ENCODE results near the gene KCNMB2. TPM values are rescaled to one million over a fixed set of nuclear protein-coding genes. Genes with fewer than 3 reads are reported as not detected.

KCNMB2 gene
- total RNA-seq, 6 experiments from 2014 or later = not detected

DNA sequence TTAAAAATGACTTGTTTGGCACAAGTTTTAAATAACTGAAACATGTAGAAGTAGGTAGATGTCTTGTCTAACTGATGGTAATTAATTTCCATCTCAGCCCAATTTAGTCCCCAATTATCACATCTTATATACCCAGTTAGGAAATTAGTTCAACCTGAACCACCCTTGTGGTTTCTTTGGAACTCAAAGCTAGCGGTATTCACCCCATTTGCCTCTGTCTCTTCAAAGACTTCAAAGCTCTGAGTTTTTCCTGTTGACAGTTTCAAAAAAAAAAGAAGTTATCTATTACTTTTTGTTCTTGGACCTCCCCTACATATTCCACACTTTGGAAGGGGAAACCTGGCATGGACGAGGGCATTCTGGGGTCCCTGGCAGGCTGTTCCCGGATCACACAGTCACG, 236.5 kb downstream of the KCNMB2 start:
- no peak for DNase-seq
- no peak for ATAC-seq
- 55% methylated on average over 4 of the region's 4 CpGs for WGBS (ENCODE audit: insufficient coverage, low coverage, low lambda C conversion rate, missing lambda C conversion rate)
- no peaks in the 10 kb centered on the region for H3K9me3 ChIP-seq
- intact Hi-C loops (cut with DNase I) = no loop called here
- H3K4me3 ChIP-seq = no peak overlapping the region
- no peaks in the 10 kb centered on the region for H3K27me3 ChIP-seq
- TF ChIP-seq, protein P1, sequence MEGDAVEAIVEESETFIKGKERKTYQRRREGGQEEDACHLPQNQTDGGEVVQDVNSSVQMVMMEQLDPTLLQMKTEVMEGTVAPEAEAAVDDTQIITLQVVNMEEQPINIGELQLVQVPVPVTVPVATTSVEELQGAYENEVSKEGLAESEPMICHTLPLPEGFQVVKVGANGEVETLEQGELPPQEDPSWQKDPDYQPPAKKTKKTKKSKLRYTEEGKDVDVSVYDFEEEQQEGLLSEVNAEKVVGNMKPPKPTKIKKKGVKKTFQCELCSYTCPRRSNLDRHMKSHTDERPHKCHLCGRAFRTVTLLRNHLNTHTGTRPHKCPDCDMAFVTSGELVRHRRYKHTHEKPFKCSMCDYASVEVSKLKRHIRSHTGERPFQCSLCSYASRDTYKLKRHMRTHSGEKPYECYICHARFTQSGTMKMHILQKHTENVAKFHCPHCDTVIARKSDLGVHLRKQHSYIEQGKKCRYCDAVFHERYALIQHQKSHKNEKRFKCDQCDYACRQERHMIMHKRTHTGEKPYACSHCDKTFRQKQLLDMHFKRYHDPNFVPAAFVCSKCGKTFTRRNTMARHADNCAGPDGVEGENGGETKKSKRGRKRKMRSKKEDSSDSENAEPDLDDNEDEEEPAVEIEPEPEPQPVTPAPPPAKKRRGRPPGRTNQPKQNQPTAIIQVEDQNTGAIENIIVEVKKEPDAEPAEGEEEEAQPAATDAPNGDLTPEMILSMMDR (IDR thresholded peaks at IDR 0.05) = no peak
- TF ChIP-seq POLR2A (IDR thresholded peaks at IDR 0.05) = no peak
- H3K36me3 ChIP-seq = no peaks in the 10 kb centered on the region
- H3K4me1 ChIP-seq = no peaks in the 10 kb centered on the region
- H3K27ac ChIP-seq = no peak overlapping the region

DNA sequence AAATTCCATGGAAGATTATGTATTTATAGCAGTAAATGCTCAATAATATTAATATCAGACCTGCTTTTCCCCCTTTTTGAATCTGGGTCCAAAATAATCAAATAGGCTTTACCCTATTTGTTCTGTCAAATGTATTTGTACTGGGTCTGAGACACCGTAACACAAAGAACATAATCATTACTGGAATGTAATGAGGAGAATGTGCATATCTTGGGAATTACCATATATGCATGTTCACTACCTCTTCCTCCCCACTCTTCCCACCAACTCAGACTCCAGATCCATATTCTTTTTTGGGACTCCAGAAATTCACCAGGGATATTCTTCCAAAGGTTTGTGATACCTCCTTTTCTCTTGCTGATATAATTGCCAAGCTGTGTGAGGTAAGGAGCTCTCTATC, 237.1 kb downstream of the KCNMB2 start:
- Histone ChIP-seq H3K9me3 (no peaks in the 10 kb centered on the region), H3K27ac (no peak overlapping the region), H3K4me3 (no peak overlapping the region), H3K27me3 (no peaks in the 10 kb centered on the region), H3K36me3 (no peaks in the 10 kb centered on the region), H3K4me1 (no peaks in the 10 kb centered on the region)
- DNase-seq = no peak
- ATAC-seq = no peak
- TF ChIP-seq, protein P1 (IDR thresholded peaks at IDR 0.05) = no peak
- no peak for TF ChIP-seq POLR2A (IDR thresholded peaks at IDR 0.05)
- 60% methylated on average over 1 of the region's 1 CpG for WGBS (ENCODE audit: insufficient coverage, low coverage, low lambda C conversion rate, missing lambda C conversion rate)
- intact Hi-C loops (cut with DNase I) = no loop called here

DNA sequence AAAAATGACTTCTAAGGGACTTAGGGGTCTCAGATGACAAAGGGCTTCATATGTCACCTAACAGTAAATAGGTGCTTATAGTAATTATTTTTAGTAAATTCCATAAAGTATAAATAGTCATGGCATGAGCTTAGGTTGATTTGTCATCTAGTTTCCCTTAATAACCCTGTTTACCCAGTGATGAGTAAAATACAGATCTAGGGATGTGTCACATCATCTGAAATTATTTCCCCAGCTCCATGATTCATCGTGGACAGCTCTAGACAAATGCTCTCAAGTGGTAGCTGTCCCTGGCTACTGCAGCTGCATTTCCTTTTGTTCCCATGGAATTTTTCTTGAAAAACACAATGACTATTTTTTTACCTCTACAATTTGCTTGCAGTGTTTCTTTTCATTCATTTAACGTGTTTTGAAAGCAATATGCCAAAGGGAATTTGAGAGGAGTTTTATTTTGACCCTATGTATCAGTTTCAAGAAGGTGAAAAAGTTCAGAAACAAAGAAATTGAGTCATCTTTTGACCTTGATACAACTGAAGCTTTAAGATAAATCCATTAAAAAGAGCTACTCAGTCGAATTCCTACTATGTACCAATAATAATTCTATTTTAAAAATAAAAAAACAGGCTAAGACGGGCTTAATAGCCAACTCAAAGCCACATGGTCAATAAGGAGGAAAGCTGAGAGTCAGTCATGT, 241.6 kb downstream of the KCNMB2 start:
- DNase-seq (no peak), ATAC-seq (no peak)
- H3K9me3 ChIP-seq = no peaks in the 10 kb centered on the region
- H3K4me1 ChIP-seq = no peaks in the 10 kb centered on the region
- intact Hi-C loops (cut with DNase I) = no loop called here
- H3K4me3 ChIP-seq = no peak overlapping the region
- no peaks in the 10 kb centered on the region for H3K27me3 ChIP-seq
- TF ChIP-seq POLR2A (IDR thresholded peaks at IDR 0.05) = no peak
- TF ChIP-seq, protein P1 (IDR thresholded peaks at IDR 0.05) = no peak
- 39% methylated on average over 4 of the region's 4 CpGs for WGBS (ENCODE audit: insufficient coverage, low coverage, low lambda C conversion rate, missing lambda C conversion rate)
- H3K27ac ChIP-seq = no peak overlapping the region
- H3K36me3 ChIP-seq = no peaks in the 10 kb centered on the region

DNA sequence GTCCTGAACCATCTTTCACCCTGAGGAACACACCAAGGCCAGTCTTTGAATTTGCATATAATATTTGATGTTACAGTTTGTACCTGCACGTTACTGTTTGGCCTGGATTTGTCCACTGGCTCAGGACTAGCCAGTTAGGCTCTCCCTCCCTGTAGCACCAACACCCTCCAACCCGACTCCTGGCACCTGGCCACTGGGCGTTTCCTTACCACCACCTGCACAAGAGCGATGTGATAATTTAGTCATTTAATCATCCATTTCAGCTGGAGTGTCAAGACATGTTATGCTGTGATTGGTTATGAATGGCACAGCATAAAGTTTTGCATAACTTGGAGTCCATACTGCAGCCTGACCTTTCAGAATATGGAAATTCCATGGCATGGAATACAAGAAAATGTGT, 242.4 kb downstream of the KCNMB2 start:
- no peak for ATAC-seq
- intact Hi-C loops (cut with DNase I) = no loop called here
- no peak for DNase-seq
- no peak for TF ChIP-seq POLR2A (IDR thresholded peaks at IDR 0.05)
- TF ChIP-seq, protein P1 (IDR thresholded peaks at IDR 0.05) = no peak
- Histone ChIP-seq H3K27ac (no peak overlapping the region), H3K4me3 (no peak overlapping the region), H3K4me1 (no peaks in the 10 kb centered on the region), H3K27me3 (no peaks in the 10 kb centered on the region), H3K9me3 (no peaks in the 10 kb centered on the region), H3K36me3 (no peaks in the 10 kb centered on the region)
- WGBS (ENCODE audit: insufficient coverage, low coverage, low lambda C conversion rate, missing lambda C conversion rate) = 52% methylated on average over 4 of the region's 4 CpGs

DNA sequence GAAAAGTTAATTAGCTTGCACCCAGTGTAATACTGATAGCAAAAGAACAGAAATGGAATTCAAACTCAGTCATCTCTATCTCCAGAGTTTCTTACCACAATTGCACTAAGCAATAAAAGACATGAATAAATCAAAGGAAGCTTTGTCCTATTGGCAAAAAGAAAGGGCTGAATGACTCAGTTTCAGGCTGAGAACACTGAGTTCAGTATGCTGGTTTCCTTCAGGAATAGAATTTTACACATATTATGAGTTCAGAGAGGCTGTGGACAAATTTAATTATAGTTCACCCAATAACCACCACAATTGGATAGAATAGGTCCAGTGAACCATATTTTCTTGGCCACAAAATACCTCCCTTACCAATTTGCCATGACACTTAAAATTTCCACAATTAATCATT, 249.7 kb downstream of the KCNMB2 start:
- Histone ChIP-seq H3K27ac (no peak overlapping the region), H3K4me3 (no peak overlapping the region), H3K4me1 (no peaks in the 10 kb centered on the region), H3K27me3 (no peaks in the 10 kb centered on the region), H3K36me3 (no peaks in the 10 kb centered on the region), H3K9me3 (no peaks in the 10 kb centered on the region)
- TF ChIP-seq, protein P1 (IDR thresholded peaks at IDR 0.05) = no peak
- TF ChIP-seq POLR2A (IDR thresholded peaks at IDR 0.05) = no peak
- intact Hi-C loops (cut with DNase I) = no loop called here
- ATAC-seq (no peak), DNase-seq (no peak)

All from right lobe of liver (tissue), 6 donors.